HG03432 (cell line): ENCODE results near the gene PLCB4.

Source experiments
- ATAC-seq: cut with Tn5 transposase; IDR thresholded peaks from one replicate; pipeline ENCODE4 v1.9.1; 2021; ENCODE audit warnings: mild to moderate bottlenecking, moderate library complexity; ENCODE audit not compliant: unreplicated experiment

PLCB4 gene

GRCh38 chr20:9212735-9213134, 143.8 kb downstream of the PLCB4 start:
- no peak for ATAC-seq

- ATAC-seq = no peak
These were observed 145.8 kb downstream of the PLCB4 start for GRCh38 chr20:9214685-9215084.

- ATAC-seq = no peak
These were observed 146.7 kb downstream of the PLCB4 start for GRCh38 chr20:9215539-9215938.

GRCh38 chr20:9218531-9218961, 149.7 kb downstream of the PLCB4 start:
- ATAC-seq = no peak

DNA sequence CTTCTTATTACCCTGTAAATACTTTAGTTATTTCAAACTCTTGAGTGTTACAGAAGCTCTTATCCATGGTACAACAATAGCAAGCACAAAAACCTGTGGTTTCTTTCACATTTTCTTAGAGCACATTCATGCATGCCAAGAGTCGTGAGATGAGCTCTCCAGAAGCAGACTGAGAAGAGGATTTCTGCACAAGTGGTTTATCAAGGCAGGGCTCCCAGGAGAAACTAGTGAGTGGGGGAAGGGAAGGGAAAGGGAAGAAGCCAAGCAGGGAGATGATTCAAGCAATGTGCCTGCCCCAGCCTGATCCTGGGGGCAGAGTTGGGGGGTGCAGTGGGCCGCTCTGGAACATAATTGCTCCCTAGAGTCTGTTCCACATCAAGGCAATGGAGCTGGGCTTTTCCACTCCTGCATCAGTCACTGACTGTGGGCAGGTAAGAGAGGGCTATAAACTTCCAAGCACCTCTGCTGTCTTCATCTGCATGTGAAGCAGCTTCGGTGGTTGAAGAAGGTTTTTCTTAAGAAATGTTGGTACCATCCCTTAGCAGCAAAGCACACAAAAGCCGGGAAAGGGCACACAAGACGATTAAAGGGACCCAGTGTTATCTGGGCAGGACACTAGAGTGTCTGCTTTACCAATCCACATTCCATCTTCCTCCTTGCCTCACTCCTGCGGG, 152.1 kb downstream of the PLCB4 start:
- ATAC-seq = no peak

- ATAC-seq = no peak
These were observed 154.4 kb downstream of the PLCB4 start for GRCh38 chr20:9223296-9223695.

GRCh38 chr20:9225879-9226278, 157.0 kb downstream of the PLCB4 start:
- no peak for ATAC-seq

DNA sequence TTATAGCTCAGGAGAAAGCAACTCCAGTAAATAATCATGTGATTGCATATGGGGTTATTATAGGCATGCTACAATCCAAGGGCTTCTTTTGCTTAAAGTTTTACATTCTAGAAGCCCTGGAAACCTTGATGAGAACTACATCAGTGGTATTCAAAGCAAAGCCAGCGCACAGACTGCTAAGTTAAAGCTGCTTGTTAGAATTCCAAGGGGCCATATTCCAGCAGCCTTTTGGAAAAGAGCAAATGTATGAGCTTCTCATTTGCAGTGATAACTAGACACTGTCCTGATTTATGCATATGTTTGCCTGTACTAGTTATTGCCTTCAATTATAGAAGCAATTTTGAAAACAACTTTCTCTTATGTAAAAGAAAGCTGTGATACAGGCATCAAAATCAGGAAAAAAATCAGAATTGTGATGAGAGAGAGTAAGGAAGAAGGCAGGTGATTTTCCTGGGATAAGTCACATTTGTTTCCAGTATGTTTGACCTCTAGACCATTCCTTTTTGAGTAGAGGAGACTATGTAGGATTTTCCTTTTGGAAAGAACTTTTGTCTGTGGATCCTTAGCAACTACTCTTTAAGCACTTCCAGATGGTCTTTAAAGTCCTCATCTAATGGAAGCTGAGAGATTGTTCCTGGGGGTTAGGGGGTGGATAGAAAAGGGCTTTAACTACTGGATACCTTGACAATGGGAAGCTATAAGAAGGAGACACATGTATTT, 159.2 kb downstream of the PLCB4 start:
- no peak for ATAC-seq

DNA sequence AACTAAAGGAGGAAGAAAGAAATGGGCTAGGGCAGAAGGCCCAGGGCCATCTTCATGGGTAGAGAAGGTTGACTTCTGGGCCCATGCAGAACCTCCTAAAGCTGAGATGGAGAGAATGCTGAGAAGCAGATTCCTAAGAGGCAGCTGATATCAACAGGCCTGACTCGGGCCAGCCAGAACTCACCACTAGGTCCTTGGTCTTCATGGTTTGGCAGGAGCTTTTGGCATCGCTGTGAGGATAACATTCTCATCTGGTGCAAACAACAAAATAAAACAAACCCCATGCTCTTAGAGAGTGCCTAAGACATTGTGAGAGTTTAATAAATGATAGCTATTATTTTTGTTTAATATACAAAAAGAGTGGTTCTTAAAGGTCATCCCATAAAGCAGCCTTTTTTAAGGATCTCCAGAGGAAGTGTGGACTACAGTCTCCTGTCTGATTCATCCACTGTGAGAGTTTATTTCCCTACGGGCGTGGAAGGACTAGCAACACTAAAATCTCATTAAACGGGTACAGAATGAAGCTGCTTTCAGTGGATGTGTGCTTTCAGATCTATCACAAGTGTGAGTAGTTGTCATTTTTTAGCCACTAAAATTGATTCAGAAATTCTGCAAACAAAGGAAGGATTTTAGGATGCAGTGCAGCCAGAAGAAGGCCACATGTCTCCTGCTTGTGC, 160.0 kb downstream of the PLCB4 start:
- ATAC-seq = no peak

GRCh38 chr20:9230406-9230805, 161.5 kb downstream of the PLCB4 start:
- no peak for ATAC-seq

DNA sequence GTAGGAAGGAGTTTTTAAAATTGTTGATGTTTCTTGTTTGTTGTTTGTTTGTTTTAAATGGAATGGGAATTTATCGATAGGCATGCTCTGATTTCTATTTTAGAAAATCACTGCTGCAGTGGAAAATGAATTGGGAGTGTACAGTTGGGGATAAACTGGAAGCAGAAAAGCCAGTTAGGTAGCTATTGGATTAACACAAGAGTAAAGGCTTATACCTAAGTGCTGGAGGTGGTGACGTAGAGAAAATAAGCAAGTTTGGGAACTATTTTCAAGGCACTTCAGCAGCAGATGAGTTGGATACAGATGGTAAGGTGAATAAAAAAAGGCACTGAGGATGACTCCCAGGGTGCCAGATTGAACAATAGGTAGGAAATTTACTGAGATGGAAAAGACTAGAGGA, 164.9 kb downstream of the PLCB4 start:
- ATAC-seq = no peak

DNA sequence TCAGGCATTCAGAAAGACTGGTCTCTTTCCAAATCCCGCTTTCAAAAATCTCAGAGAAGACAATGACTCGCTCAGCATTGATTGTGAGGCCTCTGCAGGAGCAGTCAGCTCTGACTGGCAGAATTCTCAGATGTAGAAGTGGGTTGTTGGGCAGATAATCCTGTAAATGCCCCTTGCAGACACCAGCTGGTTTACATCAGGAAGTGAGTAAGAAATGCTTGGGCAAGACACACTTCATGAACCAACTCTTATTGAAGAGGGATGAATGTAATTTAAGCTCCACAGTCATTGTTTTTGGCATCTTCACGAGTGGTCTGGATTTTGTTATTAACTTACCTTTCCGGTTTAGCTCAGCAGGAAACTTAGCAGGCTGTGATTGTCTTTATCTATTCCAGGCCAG, 166.6 kb downstream of the PLCB4 start:
- no peak for ATAC-seq

DNA sequence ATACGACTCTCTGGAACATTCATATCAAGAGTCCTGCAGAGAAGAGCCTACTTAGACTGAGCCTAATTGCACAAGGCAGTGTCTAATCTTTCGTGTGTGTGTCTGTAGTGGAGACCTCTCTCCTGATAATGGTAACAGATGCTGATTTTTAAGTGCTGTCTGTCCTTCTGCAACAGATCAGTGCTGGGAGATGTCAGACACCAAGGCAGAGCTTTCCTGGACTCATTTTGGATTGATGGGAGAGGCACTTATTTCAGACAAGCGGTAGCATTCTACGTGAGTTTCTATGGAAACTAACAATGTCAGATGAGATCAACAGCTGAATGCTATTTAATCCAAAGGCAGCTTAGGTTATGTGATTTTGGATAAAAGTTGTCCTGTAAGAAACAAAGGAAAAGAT, 167.6 kb downstream of the PLCB4 start:
- no peak for ATAC-seq

- ATAC-seq = no peak
These were observed 172.4 kb downstream of the PLCB4 start for GRCh38 chr20:9241232-9241692.

DNA sequence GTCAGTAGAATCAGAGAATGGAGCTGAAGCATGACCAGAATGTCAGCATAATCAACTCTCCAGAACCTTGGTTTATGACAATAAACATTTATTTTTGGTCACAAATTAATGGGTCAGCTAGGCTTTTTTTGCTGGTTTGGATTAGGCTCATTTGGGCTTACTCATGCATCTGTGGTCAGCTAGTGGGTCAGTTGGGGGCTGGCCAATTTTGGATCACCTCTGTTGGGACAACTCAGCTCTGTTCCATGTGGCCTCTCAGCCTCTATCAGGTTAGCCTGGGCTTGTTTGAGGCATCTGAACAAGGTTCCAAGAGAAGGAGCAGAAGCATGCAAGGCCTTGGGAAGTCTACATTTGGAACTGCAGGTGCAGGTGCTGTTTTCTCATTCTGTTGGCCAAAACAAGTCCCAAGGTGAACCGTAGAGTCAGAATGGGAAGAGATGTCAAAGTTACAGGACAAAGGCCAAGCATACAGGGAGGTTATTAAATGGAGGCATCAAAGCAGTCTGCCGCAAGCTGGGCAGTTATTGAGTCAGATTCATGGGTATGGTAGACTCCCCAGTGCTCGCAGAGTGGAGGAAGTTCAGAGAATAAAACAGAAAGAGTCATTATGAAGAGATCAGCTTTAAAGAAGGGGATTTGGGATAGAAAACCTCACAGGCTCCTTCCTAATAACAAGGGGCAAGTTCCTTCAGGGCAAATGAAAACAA, 173.0 kb downstream of the PLCB4 start:
- ATAC-seq = no peak

DNA sequence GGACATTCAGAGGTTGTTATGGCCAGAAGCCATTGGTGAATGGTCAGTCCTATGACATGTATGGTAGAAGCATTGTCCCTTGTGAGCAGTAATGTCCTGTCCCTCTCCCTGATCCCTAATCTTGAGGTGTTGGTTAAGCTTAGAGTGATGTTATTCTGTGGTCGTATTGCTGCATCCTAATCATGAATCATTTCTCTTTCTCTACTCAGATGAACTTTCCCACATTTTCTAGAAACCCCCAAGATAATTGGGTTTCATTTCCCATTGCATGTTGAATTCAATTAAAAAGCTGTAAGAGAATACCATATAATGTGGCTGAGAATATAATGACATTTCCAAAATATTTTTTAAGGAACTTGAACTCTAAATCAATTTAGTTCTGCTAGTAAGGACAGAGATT, 175.1 kb downstream of the PLCB4 start:
- ATAC-seq = no peak

DNA sequence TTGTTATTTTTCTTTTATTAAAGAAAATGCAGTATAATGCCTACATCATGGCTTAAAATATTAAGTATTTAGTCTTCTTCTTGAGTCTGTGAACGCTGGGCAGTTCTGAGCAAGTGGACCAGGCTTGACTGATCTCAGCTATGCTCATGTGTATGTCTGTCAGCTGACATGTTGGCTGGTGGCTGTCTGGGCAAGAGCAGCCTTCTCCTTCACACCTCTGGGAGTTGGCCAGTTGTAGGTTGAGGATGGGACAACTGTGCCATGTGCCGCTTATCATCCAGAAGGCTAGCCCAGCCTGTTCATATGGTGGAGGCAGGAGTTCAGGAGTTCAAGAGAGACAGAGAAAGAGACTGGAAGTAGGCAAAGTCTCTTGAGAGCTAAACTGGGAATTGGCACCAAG, 175.9 kb downstream of the PLCB4 start:
- ATAC-seq = no peak

GRCh38 chr20:9246731-9247130, 177.8 kb downstream of the PLCB4 start:
- ATAC-seq = no peak

DNA sequence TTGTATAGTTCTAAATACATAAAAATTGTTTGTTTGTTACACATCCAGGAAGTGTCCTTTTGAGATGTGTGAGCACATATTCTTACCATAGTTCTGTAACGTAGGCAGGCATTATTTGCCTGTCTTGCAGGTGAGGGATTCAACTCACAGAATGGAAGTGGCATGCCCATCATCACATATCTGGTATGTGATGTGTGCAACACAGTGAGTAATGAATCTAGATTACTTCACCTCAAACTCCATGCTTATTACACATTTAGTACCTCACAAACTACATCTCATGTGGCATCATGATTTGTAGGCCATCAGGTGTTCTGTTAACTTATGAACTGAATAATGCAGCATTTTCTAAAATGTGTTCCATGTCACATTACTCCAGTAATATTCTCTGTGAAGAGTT, 181.6 kb downstream of the PLCB4 start:
- no peak for ATAC-seq

GRCh38 chr20:9253006-9253539, 184.2 kb downstream of the PLCB4 start:
- ATAC-seq = no peak

DNA sequence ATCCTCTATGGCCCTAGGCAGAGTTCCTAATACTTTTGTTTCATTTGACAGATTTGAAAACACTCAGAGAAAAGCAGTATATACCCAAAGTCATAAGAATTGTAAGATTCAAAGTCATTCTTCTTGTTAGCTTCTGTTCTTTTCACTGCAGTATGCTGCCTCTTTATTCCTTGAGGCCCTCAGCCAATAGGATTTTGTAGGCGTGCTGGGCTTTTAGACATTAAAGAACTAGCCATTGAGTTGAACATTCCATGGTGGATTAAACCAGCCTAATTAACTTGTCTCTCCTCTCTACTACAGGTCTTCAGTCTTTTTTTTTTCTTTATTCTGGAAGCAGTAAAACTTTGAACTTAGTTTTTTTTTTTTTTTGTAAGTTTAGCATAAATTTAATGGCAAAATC, 186.3 kb downstream of the PLCB4 start:
- no peak for ATAC-seq
